Ammon's horn (tissue), 1 donor: ENCODE data around the gene MTMR3.
"Not testable (repeated sequence)": the region's sequence is repeated elsewhere in the genome, so short reads cannot be mapped to it uniquely, and the experiment has no call there.

Experiments
- DNase-seq: peaks from one replicate; pipeline ENCODE4 v3.0.0-alpha.2; 2016; ENCODE audit warnings: low spot score

The MTMR3 gene

GRCh38 chr22:29883045-29883774 lies at the start of gene MTMR3:
Gene MTMR3 (plus strand): TSS chr22:29883174. CDS start chr22:29971060, 87,886 bp downstream.
- DNase-seq, result peak; percentile 93

GRCh38 chr22:29833392-29833965 lies 49.5 kb upstream of the MTMR3 start:
- no peak for DNase-seq

DNA sequence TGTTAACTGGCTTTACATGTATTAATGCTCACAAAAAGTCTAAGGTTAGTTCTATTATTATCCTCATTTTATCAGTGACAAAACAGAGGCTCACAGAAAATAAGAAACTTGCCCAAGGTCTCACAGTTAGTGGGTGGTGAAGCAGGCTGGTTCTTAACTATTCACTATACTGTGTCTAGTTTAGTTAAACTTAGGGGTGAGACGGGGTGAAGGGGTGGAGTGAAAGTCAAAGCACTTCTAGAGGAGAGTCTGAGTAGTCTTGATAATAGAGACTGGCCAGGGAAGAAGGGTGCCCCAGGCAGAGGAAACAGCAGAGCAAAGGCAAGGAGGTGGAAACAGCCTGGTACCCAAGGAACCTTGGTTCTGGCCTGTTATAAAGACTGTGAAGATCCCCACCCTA lies 48.9 kb upstream of the MTMR3 start:
- no peak for DNase-seq

DNA sequence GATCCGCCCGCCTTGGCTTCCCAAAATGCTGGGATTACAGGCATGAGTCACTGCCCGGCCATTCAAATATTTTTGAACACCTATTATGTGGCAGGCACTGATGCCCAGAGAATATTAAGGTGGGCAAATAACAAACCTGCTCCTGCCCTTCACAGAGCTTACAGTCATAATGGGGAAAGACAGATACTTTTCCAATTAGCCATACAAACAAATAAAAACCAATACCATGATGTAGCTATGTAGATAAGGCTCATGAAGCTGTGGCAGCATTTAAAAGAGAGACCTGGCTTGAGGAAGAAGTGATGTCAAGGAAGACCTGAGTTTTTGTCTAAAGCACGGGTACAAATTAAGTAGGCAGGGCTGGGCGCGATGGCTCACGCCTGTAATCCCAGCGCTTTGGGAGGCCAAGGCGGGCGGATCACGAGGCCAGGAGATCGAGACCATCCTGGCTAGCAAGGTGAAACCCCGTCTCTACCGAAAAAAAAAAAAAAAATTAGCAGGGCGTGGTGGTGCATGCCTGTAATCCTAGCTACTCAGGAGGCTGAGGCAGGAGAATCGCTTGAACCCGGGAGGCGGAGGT lies 46.1 kb upstream of the MTMR3 start:
- not testable (repeated sequence) for DNase-seq

- DNase-seq, result peak; percentile 98
These were observed 45.0 kb upstream of the MTMR3 start, which contains the start of gene ASCC2 for GRCh38 chr22:29837741-29838598. Gene ASCC2 (minus strand): TSS chr22:29838274. CDS start chr22:29832325, 5,949 bp downstream.

GRCh38 chr22:29838599-29838956 lies 44.4 kb upstream of the MTMR3 start:
- no peak for DNase-seq

GRCh38 chr22:29839039-29839438 lies 43.9 kb upstream of the MTMR3 start:
- no peak for DNase-seq

GRCh38 chr22:29840498-29840897 lies 42.5 kb upstream of the MTMR3 start:
- DNase-seq, result no peak

GRCh38 chr22:29842172-29842571 lies 40.8 kb upstream of the MTMR3 start:
- DNase-seq, result no peak

DNA sequence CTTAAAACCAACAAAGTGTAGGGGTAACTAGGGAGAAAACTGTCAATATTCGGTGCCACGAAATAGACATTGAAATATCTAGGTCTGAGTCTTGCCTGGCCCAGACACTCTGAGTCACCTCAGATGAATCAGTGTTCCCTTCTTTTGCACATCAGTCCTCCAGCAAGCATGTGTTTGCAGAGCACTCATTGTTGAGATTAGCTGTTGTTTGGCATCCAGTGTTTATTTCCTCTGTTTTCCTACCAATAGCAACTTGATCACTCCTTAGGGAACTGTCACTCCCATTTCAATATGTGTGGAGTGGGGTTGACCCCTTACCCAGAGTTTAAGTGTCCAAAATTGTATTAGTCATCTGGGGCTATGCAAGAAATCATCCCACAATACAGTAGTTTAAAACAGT lies 40.2 kb upstream of the MTMR3 start:
- DNase-seq, result no peak

DNA sequence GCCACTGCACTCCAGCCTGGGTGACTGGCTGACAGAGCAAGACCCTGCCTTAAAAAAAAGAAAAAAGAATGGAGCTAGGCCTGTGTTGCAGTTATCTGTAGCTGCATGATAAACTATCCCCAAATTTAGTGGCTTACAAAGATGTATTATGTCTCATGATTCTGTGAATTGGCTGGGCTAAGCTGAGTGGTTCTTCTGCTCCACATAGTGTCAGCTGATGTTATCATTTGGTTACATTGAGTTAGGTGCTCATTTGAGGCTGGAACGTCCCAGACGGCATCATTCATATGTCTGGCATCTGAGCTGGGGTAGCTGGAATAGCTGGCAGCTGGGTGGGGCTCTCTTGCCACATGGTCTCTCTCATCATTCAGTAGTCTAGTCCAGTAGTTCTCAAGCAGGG lies 36.7 kb upstream of the MTMR3 start:
- no peak for DNase-seq

DNA sequence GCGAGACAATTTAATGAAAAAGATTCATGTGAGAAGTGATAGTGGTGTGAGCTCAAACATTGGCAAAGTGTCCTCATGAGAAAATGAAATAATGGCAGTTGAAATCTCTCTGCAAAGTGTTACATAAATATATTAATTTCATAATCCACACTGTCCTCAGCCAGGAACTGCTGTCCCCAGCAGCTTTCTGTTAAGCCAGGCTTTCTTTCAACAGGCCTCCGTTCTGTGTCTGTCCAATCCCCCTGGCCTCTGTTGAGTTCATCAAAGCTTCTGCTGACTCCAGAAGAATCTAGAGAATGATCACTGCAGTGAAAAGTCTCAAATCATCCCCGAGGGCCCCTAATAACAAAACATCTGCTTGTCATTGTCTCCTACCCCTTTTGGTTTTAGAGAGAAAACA lies 34.9 kb upstream of the MTMR3 start:
- DNase-seq, result no peak

DNA sequence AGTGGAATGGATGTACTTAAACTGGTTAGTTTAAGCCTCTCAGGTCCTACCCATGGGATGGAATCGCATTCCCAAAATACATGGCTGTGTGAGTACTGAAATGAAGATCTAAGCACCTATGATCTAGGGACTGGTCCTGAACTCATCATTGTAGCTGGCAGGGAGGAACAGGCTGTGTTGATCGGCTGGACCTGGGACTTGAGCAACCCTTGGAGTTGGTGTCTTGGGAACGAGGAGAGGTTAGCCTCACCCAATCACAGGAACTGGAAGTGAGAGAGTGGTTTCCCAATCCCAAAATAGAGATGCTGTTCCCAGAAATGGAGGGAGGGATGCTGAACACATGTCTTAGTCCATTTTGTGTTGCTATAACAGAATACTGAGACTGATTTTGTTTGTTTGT lies 28.5 kb upstream of the MTMR3 start:
- no peak for DNase-seq

- peak; percentile 21 for DNase-seq
These were observed 27.3 kb upstream of the MTMR3 start for GRCh38 chr22:29855611-29856181.

DNA sequence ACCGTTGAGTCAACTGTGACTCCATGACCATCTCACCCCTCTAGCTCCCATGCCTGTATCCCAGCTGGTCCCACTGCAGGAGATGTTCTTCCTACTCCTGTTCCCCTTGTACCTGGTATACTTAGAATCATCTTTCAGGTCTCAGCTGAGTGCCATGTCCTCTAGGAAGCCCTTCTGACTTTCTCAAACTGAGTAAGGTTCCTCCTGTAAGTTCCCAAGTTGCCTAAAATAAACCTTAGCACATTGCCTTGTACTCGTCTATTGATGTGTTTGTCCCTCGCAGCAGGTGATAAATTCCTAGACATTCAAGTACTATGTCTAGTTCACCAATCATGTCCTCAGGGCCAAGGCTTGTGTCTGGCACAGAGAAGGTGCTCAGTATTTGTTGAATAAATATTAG lies 26.5 kb upstream of the MTMR3 start:
- no peak for DNase-seq

GRCh38 chr22:29859030-29859429 lies 23.9 kb upstream of the MTMR3 start:
- not testable (repeated sequence) for DNase-seq

GRCh38 chr22:29860006-29860766 lies 22.8 kb upstream of the MTMR3 start:
- no peak for DNase-seq

- DNase-seq, result no peak
These were observed 21.2 kb upstream of the MTMR3 start for GRCh38 chr22:29861672-29862297.

- DNase-seq, result not testable (repeated sequence)
These were observed 17.4 kb upstream of the MTMR3 start for GRCh38 chr22:29865572-29865971.

DNA sequence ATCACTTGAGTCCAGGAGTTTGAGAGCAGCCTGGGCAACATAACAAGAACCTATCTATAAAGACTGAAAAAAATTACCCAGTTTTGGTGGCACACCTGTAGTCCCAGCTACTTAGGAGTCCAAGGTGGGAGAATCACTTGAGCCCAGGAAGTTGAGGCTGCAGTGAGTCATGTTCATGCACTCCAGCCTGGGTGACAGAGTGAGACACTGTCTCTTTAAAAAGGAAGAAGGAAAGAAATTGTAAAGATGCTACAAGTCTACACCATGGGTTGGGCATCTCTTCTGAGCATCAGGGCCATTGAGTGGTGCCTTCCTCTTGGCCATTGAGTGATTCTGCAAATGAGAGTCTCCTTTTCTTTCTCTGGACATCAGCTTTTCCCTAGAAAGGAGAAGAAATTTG lies 15.7 kb upstream of the MTMR3 start:
- DNase-seq, result no peak

GRCh38 chr22:29867851-29868250 lies 15.1 kb upstream of the MTMR3 start:
- no peak for DNase-seq
